GM12801 (cell line): ENCODE data around the gene TPPP3.

Experiments used
- CTCF ChIP-seq: IDR thresholded peaks from one replicate; pipeline ENCODE4 v1.5.1; 2011; ENCODE audit warnings: control low read depth; ENCODE audit not compliant: insufficient read length; ENCODE audit errors: extremely low read depth

TPPP3 gene

GRCh38 chr16:67429799-67430503 lies 36.7 kb upstream of the TPPP3 start:
- no peak for TF ChIP-seq CTCF

GRCh38 chr16:67429053-67429798 lies 35.9 kb upstream of the TPPP3 start:
- no peak for TF ChIP-seq CTCF

GRCh38 chr16:67428146-67428731 lies 34.9 kb upstream of the TPPP3 start:
- TF ChIP-seq CTCF: peak; percentile 25

GRCh38 chr16:67426950-67427349 lies 33.7 kb upstream of the TPPP3 start:
- TF ChIP-seq CTCF: no peak

- no peak for TF ChIP-seq CTCF
Observed at GRCh38 chr16:67426022-67426421, 32.7 kb upstream of the TPPP3 start.

- TF ChIP-seq CTCF: no peak
Observed at GRCh38 chr16:67425580-67425979, 32.3 kb upstream of the TPPP3 start.

GRCh38 chr16:67425061-67425460 lies 31.8 kb upstream of the TPPP3 start:
- TF ChIP-seq CTCF: no peak
